ENCODE measurements around the gene ARSG.

ARSG gene

GRCh38 chr17:68292689-68293040, 1.4 kb downstream of the ARSG start:
- H3K4me1 Mint-ChIP-seq (ENCODE audit: low read depth), result peaks cover 56% of the 10 kb centered on the region

GRCh38 chr17:68293490-68294195, 2.3 kb downstream of the ARSG start:
- peaks cover 6% of the 10 kb centered on the region for H3K36me3 Mint-ChIP-seq (ENCODE audit: low read depth)
- no peaks in the 10 kb centered on the region for H3K9me3 Mint-ChIP-seq
- H3K4me1 Mint-ChIP-seq (ENCODE audit: low read depth), result peaks cover 55% of the 10 kb centered on the region
- no peak overlapping the region for H3K4me3 Mint-ChIP-seq
- peaks cover 15% of the 10 kb centered on the region for H3K27me3 Mint-ChIP-seq (ENCODE audit: low read depth)
- H3K27ac Mint-ChIP-seq, result peak overlapping the region; percentile 68

More at GRCh38 chr17:68292689-68293040, 1.4 kb downstream of the ARSG start:
- peaks cover 17% of the 10 kb centered on the region for H3K27me3 Mint-ChIP-seq (ENCODE audit: low read depth)
- H3K36me3 Mint-ChIP-seq (ENCODE audit: low read depth), result peaks cover 7% of the 10 kb centered on the region
- H3K9me3 Mint-ChIP-seq, result no peaks in the 10 kb centered on the region
- H3K4me3 Mint-ChIP-seq, result peak overlapping the region; percentile 76
- peak overlapping the region; percentile 86 for H3K27ac Mint-ChIP-seq

GRCh38 chr17:68294196-68294555, 2.9 kb downstream of the ARSG start:
- H3K9me3 Mint-ChIP-seq, result no peaks in the 10 kb centered on the region
- peak overlapping the region; percentile 68 for H3K27ac Mint-ChIP-seq
- H3K4me3 Mint-ChIP-seq, result no peak overlapping the region
- peaks cover 50% of the 10 kb centered on the region for H3K4me1 Mint-ChIP-seq (ENCODE audit: low read depth)
- H3K27me3 Mint-ChIP-seq (ENCODE audit: low read depth), result peaks cover 13% of the 10 kb centered on the region
- H3K36me3 Mint-ChIP-seq (ENCODE audit: low read depth), result peaks cover 4% of the 10 kb centered on the region

- no peak overlapping the region for H3K27ac Mint-ChIP-seq
- peaks cover 17% of the 10 kb centered on the region for H3K27me3 Mint-ChIP-seq (ENCODE audit: low read depth)
- no peak overlapping the region for H3K4me3 Mint-ChIP-seq
These were observed 3.3 kb downstream of the ARSG start for GRCh38 chr17:68294617-68295016.

GRCh38 chr17:68295086-68295485, 3.8 kb downstream of the ARSG start:
- Mint-ChIP-seq H3K4me1 (ENCODE audit: low read depth) (peaks cover 44% of the 10 kb centered on the region), H3K9me3 (no peaks in the 10 kb centered on the region), H3K27me3 (ENCODE audit: low read depth) (peaks cover 21% of the 10 kb centered on the region), H3K36me3 (ENCODE audit: low read depth) (peaks cover 6% of the 10 kb centered on the region), H3K27ac (no peak overlapping the region), H3K4me3 (peak overlapping the region; percentile 5)

More at GRCh38 chr17:68294617-68295016, 3.3 kb downstream of the ARSG start:
- H3K36me3 Mint-ChIP-seq (ENCODE audit: low read depth), result peaks cover 6% of the 10 kb centered on the region
- peaks cover 49% of the 10 kb centered on the region for H3K4me1 Mint-ChIP-seq (ENCODE audit: low read depth)
- no peaks in the 10 kb centered on the region for H3K9me3 Mint-ChIP-seq

GRCh38 chr17:68296217-68297191, 5.2 kb downstream of the ARSG start:
- no peaks in the 10 kb centered on the region for H3K9me3 Mint-ChIP-seq
- peaks cover 39% of the 10 kb centered on the region for H3K4me1 Mint-ChIP-seq (ENCODE audit: low read depth)
- H3K27me3 Mint-ChIP-seq (ENCODE audit: low read depth), result peaks cover 26% of the 10 kb centered on the region
- peaks cover 6% of the 10 kb centered on the region for H3K36me3 Mint-ChIP-seq (ENCODE audit: low read depth)
- H3K27ac Mint-ChIP-seq, result peak overlapping the region; percentile 82
- H3K4me3 Mint-ChIP-seq, result peak overlapping the region; percentile 69

- peaks cover 6% of the 10 kb centered on the region for H3K36me3 Mint-ChIP-seq (ENCODE audit: low read depth)
- peaks cover 26% of the 10 kb centered on the region for H3K27me3 Mint-ChIP-seq (ENCODE audit: low read depth)
- no peaks in the 10 kb centered on the region for H3K9me3 Mint-ChIP-seq
- peak overlapping the region; percentile 82 for H3K27ac Mint-ChIP-seq
- H3K4me3 Mint-ChIP-seq, result peak overlapping the region; percentile 69
- peaks cover 40% of the 10 kb centered on the region for H3K4me1 Mint-ChIP-seq (ENCODE audit: low read depth)
These were observed 5.9 kb downstream of the ARSG start for GRCh38 chr17:68297195-68297594.

GRCh38 chr17:68298601-68299000, 7.3 kb downstream of the ARSG start:
- Mint-ChIP-seq H3K36me3 (ENCODE audit: low read depth) (peaks cover 6% of the 10 kb centered on the region), H3K27me3 (ENCODE audit: low read depth) (peaks cover 26% of the 10 kb centered on the region), H3K27ac (no peak overlapping the region), H3K4me3 (no peak overlapping the region), H3K9me3 (no peaks in the 10 kb centered on the region), H3K4me1 (ENCODE audit: low read depth) (peaks cover 30% of the 10 kb centered on the region)

GRCh38 chr17:68299817-68300216, 8.5 kb downstream of the ARSG start:
- peaks cover 23% of the 10 kb centered on the region for H3K27me3 Mint-ChIP-seq (ENCODE audit: low read depth)
- H3K4me3 Mint-ChIP-seq, result no peak overlapping the region
- H3K36me3 Mint-ChIP-seq (ENCODE audit: low read depth), result peaks cover 6% of the 10 kb centered on the region
- peaks cover 26% of the 10 kb centered on the region for H3K4me1 Mint-ChIP-seq (ENCODE audit: low read depth)
- no peak overlapping the region for H3K27ac Mint-ChIP-seq
- no peaks in the 10 kb centered on the region for H3K9me3 Mint-ChIP-seq

- Mint-ChIP-seq H3K27me3 (ENCODE audit: low read depth) (peaks cover 15% of the 10 kb centered on the region), H3K36me3 (ENCODE audit: low read depth) (peaks cover 4% of the 10 kb centered on the region), H3K4me1 (ENCODE audit: low read depth) (peaks cover 20% of the 10 kb centered on the region), H3K9me3 (no peaks in the 10 kb centered on the region), H3K4me3 (no peak overlapping the region), H3K27ac (no peak overlapping the region)
These were observed 10.2 kb downstream of the ARSG start for GRCh38 chr17:68301438-68301959.

GRCh38 chr17:68302066-68302564, 10.8 kb downstream of the ARSG start:
- Mint-ChIP-seq H3K4me3 (no peak overlapping the region), H3K9me3 (no peaks in the 10 kb centered on the region), H3K27me3 (ENCODE audit: low read depth) (peaks cover 13% of the 10 kb centered on the region), H3K4me1 (ENCODE audit: low read depth) (peaks cover 14% of the 10 kb centered on the region), H3K36me3 (ENCODE audit: low read depth) (peaks cover 4% of the 10 kb centered on the region), H3K27ac (no peak overlapping the region)

GRCh38 chr17:68302666-68303065, 11.4 kb downstream of the ARSG start:
- Mint-ChIP-seq H3K36me3 (ENCODE audit: low read depth) (peaks cover 3% of the 10 kb centered on the region), H3K27ac (no peak overlapping the region), H3K9me3 (no peaks in the 10 kb centered on the region), H3K4me1 (ENCODE audit: low read depth) (peaks cover 9% of the 10 kb centered on the region), H3K27me3 (ENCODE audit: low read depth) (peaks cover 13% of the 10 kb centered on the region), H3K4me3 (no peak overlapping the region)

GRCh38 chr17:68304706-68305105, 13.4 kb downstream of the ARSG start:
- Mint-ChIP-seq H3K27me3 (ENCODE audit: low read depth) (peaks cover 8% of the 10 kb centered on the region), H3K9me3 (no peaks in the 10 kb centered on the region), H3K4me1 (ENCODE audit: low read depth) (peaks cover 6% of the 10 kb centered on the region), H3K36me3 (ENCODE audit: low read depth) (peaks cover 2% of the 10 kb centered on the region), H3K4me3 (no peak overlapping the region), H3K27ac (no peak overlapping the region)

- Mint-ChIP-seq H3K27me3 (ENCODE audit: low read depth) (peaks cover 5% of the 10 kb centered on the region), H3K9me3 (no peaks in the 10 kb centered on the region), H3K4me3 (no peak overlapping the region), H3K4me1 (ENCODE audit: low read depth) (peaks cover 8% of the 10 kb centered on the region), H3K27ac (no peak overlapping the region), H3K36me3 (ENCODE audit: low read depth) (peaks cover 2% of the 10 kb centered on the region)
These were observed 13.8 kb downstream of the ARSG start for GRCh38 chr17:68305142-68305541.
